ENCODE measurements around the gene IGF2BP2. TPM values are rescaled to one million over a fixed set of nuclear protein-coding genes. Genes with fewer than 3 reads are reported as not detected.

Gene IGF2BP2
- total and polyA plus RNA-seq, 2 of the 8 experiments (the other 6 are each of a cell fraction or from before 2014, with no cell fraction given) = 7.4 to 121 TPM

DNA sequence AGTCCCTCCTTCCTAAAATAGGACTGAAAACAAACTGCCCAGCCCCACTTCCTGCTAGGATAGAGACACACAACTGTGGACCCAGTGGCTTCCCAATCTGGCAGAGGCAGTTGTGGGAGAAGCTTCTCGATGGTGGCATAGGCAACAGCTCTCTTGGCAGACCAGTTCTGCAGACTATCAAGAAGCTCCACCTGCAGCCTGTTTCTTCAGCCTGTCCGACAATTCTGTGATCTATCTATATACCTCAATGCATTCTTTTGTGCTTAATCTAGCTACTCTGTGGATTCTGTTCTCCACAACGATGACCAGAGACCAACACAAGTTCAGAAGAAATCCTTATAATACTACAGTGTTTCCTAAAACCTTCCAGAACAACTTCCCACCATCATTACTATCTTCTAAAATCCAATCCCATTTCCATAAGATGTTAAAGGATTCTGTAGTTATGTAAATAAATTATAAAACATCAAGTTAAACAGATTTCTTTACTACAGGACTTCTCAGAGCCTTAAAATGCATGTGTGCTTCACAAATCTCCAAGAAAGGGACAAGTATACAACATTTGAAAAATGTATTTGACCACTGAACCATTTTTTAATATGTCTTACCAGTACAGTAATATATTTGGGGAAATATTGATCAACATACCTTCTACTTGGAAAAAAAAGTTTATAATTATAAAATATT, 57.7 kb downstream of the IGF2BP2 start:
- POLR2A ChIA-PET (ENCODE audit: partially characterized antibody) = interaction anchor here (0.9 kb wide), 1 partner anchor 31 kb away, joined by 3 read pairs; no protein-coding TSS in a partner anchor
- H4K20me1 ChIP-seq (replicated peaks in 1 of 2; ENCODE audit: control insufficient read depth in 1 of 2, insufficient read depth in 2 of 2, low read length in 2 of 2) = peaks cover 33 to 35% of the 10 kb centered on the region in 2 experiments
- H3K4me2 ChIP-seq (ENCODE audit: insufficient read depth in 1 of 2, low read depth in 2 of 2, low read length in 2 of 2) = no peak overlapping the region

More for the DNA sequence above, 57.7 kb downstream of the IGF2BP2 start:
- TF ChIP-seq SP4 (IDR thresholded peaks at IDR 0.05; ENCODE audit: low read length) (no peak), JUND (IDR thresholded peaks at IDR 0.05; ENCODE audit: low read length) (no peak), RNF2 (IDR thresholded peaks at IDR 0.05; ENCODE audit: borderline replicate concordance, low read depth, low read length, missing control alignments, poor library complexity, severe bottlenecking) (no peak), ZNF274 (IDR thresholded peaks at IDR 0.05; ENCODE audit: borderline replicate concordance, extremely low read depth, low read length) (no peak), SP2 (IDR thresholded peaks at IDR 0.05; ENCODE audit: low read length) (no peak), BACH1 (IDR thresholded peaks at IDR 0.05; ENCODE audit: low read length) (no peak), SIRT6 (IDR thresholded peaks at IDR 0.05; ENCODE audit: low read length) (no peak)
- H2BK12ac ChIP-seq (ENCODE audit: low read depth, low read length) = no peak overlapping the region
- H3K14ac ChIP-seq (ENCODE audit: insufficient read length) = no peak overlapping the region
- H3K79me2 ChIP-seq (ENCODE audit: control insufficient read depth in 1 of 2, insufficient read depth in 2 of 2, low read length in 2 of 2) = peaks cover 5 to 95% of the 10 kb centered on the region in 2 experiments
- H3K23me2 ChIP-seq (ENCODE audit: low read depth, low read length) = no peaks in the 10 kb centered on the region
- peaks cover 6% of the 10 kb centered on the region; the same call in 1 of the 2 replicates for H3K79me1 ChIP-seq (ENCODE audit: low read depth, low read length)
- no peak overlapping the region for H2BK120ac ChIP-seq (replicated peaks; ENCODE audit: low read depth, low read length)
- H2AFZ ChIP-seq (ENCODE audit: low read length) = no peak overlapping the region
- no peak overlapping the region for H2BK20ac ChIP-seq (ENCODE audit: low read length)
- 0 out of 2 replicates have a peak overlapping the region, but pooled peaks have one; percentile 7 for H3K18ac ChIP-seq (ENCODE audit: extremely low read depth, low read length)
- no peak overlapping the region for H3K23ac ChIP-seq (ENCODE audit: insufficient read length)
- no peak overlapping the region for H2BK5ac ChIP-seq (ENCODE audit: low read depth, low read length)
- H4K8ac ChIP-seq (ENCODE audit: extremely low read depth, insufficient read depth, low read length) = no peak overlapping the region
- no peak overlapping the region for H3K9ac ChIP-seq (replicated peaks in 1 of 4; ENCODE audit: extremely low read depth in 1 of 4, low read depth in 3 of 4, low read length in 3 of 4)
- no peak overlapping the region for H3K56ac ChIP-seq (replicated peaks; ENCODE audit: insufficient read length, low read depth, low read length)
- H2AK5ac ChIP-seq (ENCODE audit: low read depth, low read length) = no peak overlapping the region
- H4K5ac ChIP-seq (ENCODE audit: insufficient read length, low read depth, low read length) = no peak overlapping the region
- no peak overlapping the region for H3K4ac ChIP-seq (replicated peaks; ENCODE audit: insufficient read length, low read depth, low read length)
- 97% methylated on average over 3 of the region's 3 CpGs; no CpG with 5 or more reads in 1 of the 2 experiments for WGBS, 2 experiments (ENCODE audit: extremely low coverage in 1 of 2, insufficient coverage in 1 of 2, insufficient read length in 1 of 2, insufficient replicate concordance in 2 of 2, low coverage in 1 of 2, low lambda C conversion rate in 2 of 2, missing lambda C conversion rate in 1 of 2)
- H3K4me3 ChIP-seq (ENCODE audit: extremely low read depth in 1 of 4, insufficient read depth in 2 of 4, low read depth in 3 of 4, low read length in 4 of 4) = no peak overlapping the region
- DNase-seq (ENCODE audit: low read depth in 1 of 2, low spot score in 2 of 2) (no peak), FAIRE-seq (no peak)
- no peaks in the 10 kb centered on the region for H3K9me3 ChIP-seq (ENCODE audit: insufficient read depth in 2 of 2, low read depth in 1 of 2, low read length in 1 of 2)
- H2BK15ac ChIP-seq (ENCODE audit: low read length) = no peak overlapping the region
- CTCF ChIA-PET (ENCODE audit: partially characterized antibody) = interaction anchor here (0.8 to 17.0 kb wide), 12 partner anchors 8 to 107 kb away, joined by 3 to 345 read pairs (median 6); no protein-coding TSS in a partner anchor
- H3K27ac ChIP-seq (ENCODE audit: low read depth, low read length) = no peak overlapping the region
- H3K4me1 ChIP-seq (replicated peaks in 1 of 4; ENCODE audit: control insufficient read depth in 3 of 4, insufficient read depth in 4 of 4, low read length in 3 of 4) = peaks cover 0 to 23% (median 7%) of the 10 kb centered on the region in 4 experiments; a peak in 6 of 7 replicates
- H3K36me3 ChIP-seq (ENCODE audit: control insufficient read depth in 2 of 4, insufficient read depth in 4 of 4, low read length in 3 of 4) = no peaks in the 10 kb centered on the region
- no peak overlapping the region for H4K91ac ChIP-seq (replicated peaks; ENCODE audit: insufficient read length, low read length)
- no peaks in the 10 kb centered on the region for H3K27me3 ChIP-seq (replicated peaks in 1 of 4; ENCODE audit: control insufficient read depth in 3 of 4, extremely low read depth in 1 of 4, insufficient read depth in 3 of 4, low read length in 3 of 4)

All from H1 (cell line).